Measurements from ENCODE around the gene TECRL. TPM values are rescaled to one million over a fixed set of nuclear protein-coding genes. Genes with fewer than 3 reads are reported as not detected.

Gene TECRL
- total RNA-seq, 1 donor from 2014 or later, result 27.1 TPM

GRCh38 chr4:64251781-64252180, 157.5 kb downstream of the TECRL start:
- Histone ChIP-seq H3K9ac (ENCODE audit: low read depth in 1 of 3, low read length in 3 of 3) (no peak overlapping the region), H3K36me3 (ENCODE audit: control insufficient read depth in 3 of 3, insufficient read depth in 3 of 3, low read length in 3 of 3) (no peaks in the 10 kb centered on the region), H3K27me3 (ENCODE audit: control insufficient read depth in 3 of 3, insufficient read depth in 3 of 3, low read length in 3 of 3) (no peaks in the 10 kb centered on the region), H3K27ac (ENCODE audit: low read depth, low read length) (no peak overlapping the region), H3K4me1 (ENCODE audit: control insufficient read depth in 3 of 3, insufficient read depth in 3 of 3, low read length in 3 of 3) (no peaks in the 10 kb centered on the region), H3K9me3 (ENCODE audit: control insufficient read depth in 3 of 3, low read length in 3 of 3) (no peaks in the 10 kb centered on the region), H3K4me3 (ENCODE audit: low read length in 3 of 3) (no peak overlapping the region)

GRCh38 chr4:64250488-64250887, 158.8 kb downstream of the TECRL start:
- Histone ChIP-seq H3K9me3 (ENCODE audit: control insufficient read depth in 3 of 3, low read length in 3 of 3) (no peaks in the 10 kb centered on the region), H3K4me3 (ENCODE audit: low read length in 3 of 3) (no peak overlapping the region), H3K9ac (ENCODE audit: low read depth in 1 of 3, low read length in 3 of 3) (no peak overlapping the region), H3K27ac (ENCODE audit: low read depth, low read length) (no peak overlapping the region), H3K4me1 (ENCODE audit: control insufficient read depth in 3 of 3, insufficient read depth in 3 of 3, low read length in 3 of 3) (no peaks in the 10 kb centered on the region), H3K36me3 (ENCODE audit: control insufficient read depth in 3 of 3, insufficient read depth in 3 of 3, low read length in 3 of 3) (no peaks in the 10 kb centered on the region), H3K27me3 (ENCODE audit: control insufficient read depth in 3 of 3, insufficient read depth in 3 of 3, low read length in 3 of 3) (no peaks in the 10 kb centered on the region)

- H3K27ac ChIP-seq (ENCODE audit: low read depth, low read length), result no peak overlapping the region
- H3K9me3 ChIP-seq (ENCODE audit: control insufficient read depth in 3 of 3, low read length in 3 of 3), result no peaks in the 10 kb centered on the region
- H3K4me3 ChIP-seq (ENCODE audit: low read length in 3 of 3), result no peak overlapping the region
- no peak overlapping the region for H3K9ac ChIP-seq (ENCODE audit: low read depth in 1 of 3, low read length in 3 of 3)
- H3K27me3 ChIP-seq (ENCODE audit: control insufficient read depth in 3 of 3, insufficient read depth in 3 of 3, low read length in 3 of 3), result no peaks in the 10 kb centered on the region
- H3K36me3 ChIP-seq (ENCODE audit: control insufficient read depth in 3 of 3, insufficient read depth in 3 of 3, low read length in 3 of 3), result no peaks in the 10 kb centered on the region
- no peaks in the 10 kb centered on the region for H3K4me1 ChIP-seq (ENCODE audit: control insufficient read depth in 3 of 3, insufficient read depth in 3 of 3, low read length in 3 of 3)
Observed at GRCh38 chr4:64250061-64250460, 159.2 kb downstream of the TECRL start.

- H3K36me3 ChIP-seq (ENCODE audit: control insufficient read depth in 3 of 3, insufficient read depth in 3 of 3, low read length in 3 of 3), result no peaks in the 10 kb centered on the region
- H3K9ac ChIP-seq (ENCODE audit: low read depth in 1 of 3, low read length in 3 of 3), result no peak overlapping the region
- no peak overlapping the region for H3K27ac ChIP-seq (ENCODE audit: low read depth, low read length)
- H3K27me3 ChIP-seq (ENCODE audit: control insufficient read depth in 3 of 3, insufficient read depth in 3 of 3, low read length in 3 of 3), result no peaks in the 10 kb centered on the region
- no peak overlapping the region for H3K4me3 ChIP-seq (ENCODE audit: low read length in 3 of 3)
- no peaks in the 10 kb centered on the region for H3K4me1 ChIP-seq (ENCODE audit: control insufficient read depth in 3 of 3, insufficient read depth in 3 of 3, low read length in 3 of 3)
- no peaks in the 10 kb centered on the region for H3K9me3 ChIP-seq (ENCODE audit: control insufficient read depth in 3 of 3, low read length in 3 of 3)
Observed at GRCh38 chr4:64248186-64248585, 161.1 kb downstream of the TECRL start.

GRCh38 chr4:64230709-64231310, 178.4 kb downstream of the TECRL start:
- Histone ChIP-seq H3K9ac (ENCODE audit: low read depth in 1 of 3, low read length in 3 of 3) (no peak overlapping the region), H3K4me1 (ENCODE audit: control insufficient read depth in 3 of 3, insufficient read depth in 3 of 3, low read length in 3 of 3) (no peaks in the 10 kb centered on the region), H3K27ac (ENCODE audit: low read depth, low read length) (no peak overlapping the region), H3K9me3 (ENCODE audit: control insufficient read depth in 3 of 3, low read length in 3 of 3) (peaks cover 0 to 33% (median 16%) of the 10 kb centered on the region in 3 donors), H3K27me3 (ENCODE audit: control insufficient read depth in 3 of 3, insufficient read depth in 3 of 3, low read length in 3 of 3) (no peaks in the 10 kb centered on the region), H3K36me3 (ENCODE audit: control insufficient read depth in 3 of 3, insufficient read depth in 3 of 3, low read length in 3 of 3) (no peaks in the 10 kb centered on the region), H3K4me3 (ENCODE audit: low read length in 3 of 3) (peak overlapping the region in 1 of 3 donors; percentile 16)

Small RNA genes lying within 50 kb of the gene (small RNA-seq; reads per million reads assigned to genes)
- not detected for gene RNU6-191P
